ES-I3 (cell line): ENCODE measurements around the gene MT1A.

ENCODE experiments used
- H3K36me3 ChIP-seq: 2 replicates; pipeline ENCODE4 v1.6.1; 2013; ENCODE audit warnings: mild to moderate bottlenecking, low read length, control low read depth, moderate library complexity; ENCODE audit not compliant: insufficient read depth
- H3K4me1 ChIP-seq: 2 replicates; pipeline ENCODE4 v1.6.1; 2013; ENCODE audit warnings: mild to moderate bottlenecking, control low read depth, low read length; ENCODE audit not compliant: insufficient read depth
- H3K9ac ChIP-seq: 2 replicates; pipeline ENCODE4 v1.6.1; 2013; ENCODE audit warnings: low read depth, mild to moderate bottlenecking, low read length, moderate library complexity
- H3K9me3 ChIP-seq: 2 replicates; pipeline ENCODE4 v1.6.1; 2013; ENCODE audit warnings: mild to moderate bottlenecking, low read length, moderate library complexity; ENCODE audit not compliant: control insufficient read depth, insufficient read depth

The MT1A gene

DNA sequence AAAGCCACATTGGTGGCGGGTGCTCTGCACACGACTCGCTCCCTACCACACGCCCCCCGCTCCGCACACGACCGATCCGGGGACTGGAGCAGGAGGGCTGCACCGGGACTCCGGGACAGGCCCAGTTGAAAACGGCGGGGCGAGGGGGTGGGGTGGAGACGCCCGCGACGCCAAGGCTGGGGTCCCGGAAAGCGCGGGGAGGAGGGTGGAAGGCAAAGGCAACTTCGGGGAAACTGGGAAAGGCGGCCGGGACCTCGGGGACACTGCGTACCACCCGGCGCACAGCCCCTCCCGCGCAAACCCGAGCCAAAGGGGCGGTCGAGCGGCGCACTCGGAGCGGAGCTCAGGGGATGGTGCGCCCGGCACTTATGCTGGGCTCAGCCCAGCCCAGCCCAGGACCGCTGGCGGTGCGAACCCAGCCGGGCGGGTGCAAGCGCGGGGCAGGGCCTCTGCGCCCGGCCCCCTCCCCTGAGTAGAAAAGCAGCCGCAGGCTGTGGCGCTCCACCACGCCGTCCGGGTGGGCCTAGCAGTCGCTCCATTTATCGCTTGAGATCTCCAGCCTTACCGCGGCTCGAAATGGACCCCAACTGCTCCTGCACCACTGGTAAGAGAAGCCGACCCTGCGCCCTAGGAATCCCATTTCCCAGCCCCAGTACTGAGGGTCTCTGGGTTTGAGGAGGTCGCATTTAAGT, 6.2 kb upstream of the MT1A start, which contains the start of gene MT1M:
MT1M (plus strand) TSS at position 504 of the 692 bp plus-strand sequence; CDS start at position 577, 73 bp downstream.
- peak within 1 kb of the TSS; percentile 37; the same call in 1 of the 2 replicates for H3K9ac ChIP-seq
- 0 out of 2 replicates have a peak, but pooled peaks cover 4% of the 10 kb centered on the region for H3K4me1 ChIP-seq
- no peaks in the 10 kb centered on the region for H3K36me3 ChIP-seq
- no peaks in the 10 kb centered on the region for H3K9me3 ChIP-seq

DNA sequence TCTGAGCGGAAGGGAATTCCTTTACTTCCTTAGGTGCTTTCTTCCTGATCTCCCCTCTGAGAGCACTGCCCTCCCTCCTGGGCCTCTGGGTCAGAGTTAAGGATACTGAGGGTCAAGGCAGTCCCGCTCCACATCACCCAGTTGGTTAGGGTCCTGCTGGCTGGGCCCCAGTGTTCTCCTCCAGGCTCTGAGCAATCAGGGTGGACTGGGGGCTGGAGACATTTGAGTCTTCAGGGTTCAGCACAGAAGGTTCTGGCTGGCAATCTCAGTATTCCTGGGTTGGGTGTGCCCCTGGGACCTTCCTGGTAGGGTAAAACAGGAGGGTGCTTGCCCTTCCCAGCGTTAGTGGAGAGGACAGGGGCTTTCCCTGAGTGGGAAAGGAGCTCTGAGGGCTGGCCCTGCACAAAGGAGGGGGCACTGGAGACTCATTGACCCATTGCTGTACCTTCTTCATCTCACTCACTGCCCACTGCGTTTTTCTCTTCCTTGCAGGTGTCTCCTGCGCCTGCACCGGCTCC, 5.6 kb upstream of the MT1A start:
- Histone ChIP-seq H3K36me3 (no peaks in the 10 kb centered on the region), H3K9me3 (no peaks in the 10 kb centered on the region), H3K9ac (peak overlapping the region; percentile 37; the same call in 1 of the 2 replicates), H3K4me1 (0 out of 2 replicates have a peak, but pooled peaks cover 4% of the 10 kb centered on the region)

DNA sequence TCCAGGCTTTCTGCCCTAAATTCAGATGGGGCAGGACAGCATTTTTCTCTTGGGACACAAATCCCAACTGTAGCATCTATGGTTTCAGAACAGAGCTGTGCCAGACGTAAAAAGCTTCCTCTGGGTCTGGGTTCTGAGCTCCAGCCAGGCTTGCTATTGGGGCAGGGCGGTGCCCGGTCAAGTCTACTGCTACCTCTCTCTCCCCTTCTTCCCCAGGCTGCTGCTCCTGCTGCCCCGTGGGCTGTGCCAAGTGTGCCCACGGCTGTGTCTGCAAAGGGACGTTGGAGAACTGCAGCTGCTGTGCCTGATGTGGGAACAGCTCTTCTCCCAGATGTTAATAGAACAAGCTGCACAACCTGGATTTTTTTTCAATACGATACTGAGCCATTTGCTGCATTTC, 4.9 kb upstream of the MT1A start:
- Histone ChIP-seq H3K9ac (no peak overlapping the region), H3K4me1 (0 out of 2 replicates have a peak, but pooled peaks cover 4% of the 10 kb centered on the region), H3K36me3 (no peaks in the 10 kb centered on the region), H3K9me3 (no peaks in the 10 kb centered on the region)

DNA sequence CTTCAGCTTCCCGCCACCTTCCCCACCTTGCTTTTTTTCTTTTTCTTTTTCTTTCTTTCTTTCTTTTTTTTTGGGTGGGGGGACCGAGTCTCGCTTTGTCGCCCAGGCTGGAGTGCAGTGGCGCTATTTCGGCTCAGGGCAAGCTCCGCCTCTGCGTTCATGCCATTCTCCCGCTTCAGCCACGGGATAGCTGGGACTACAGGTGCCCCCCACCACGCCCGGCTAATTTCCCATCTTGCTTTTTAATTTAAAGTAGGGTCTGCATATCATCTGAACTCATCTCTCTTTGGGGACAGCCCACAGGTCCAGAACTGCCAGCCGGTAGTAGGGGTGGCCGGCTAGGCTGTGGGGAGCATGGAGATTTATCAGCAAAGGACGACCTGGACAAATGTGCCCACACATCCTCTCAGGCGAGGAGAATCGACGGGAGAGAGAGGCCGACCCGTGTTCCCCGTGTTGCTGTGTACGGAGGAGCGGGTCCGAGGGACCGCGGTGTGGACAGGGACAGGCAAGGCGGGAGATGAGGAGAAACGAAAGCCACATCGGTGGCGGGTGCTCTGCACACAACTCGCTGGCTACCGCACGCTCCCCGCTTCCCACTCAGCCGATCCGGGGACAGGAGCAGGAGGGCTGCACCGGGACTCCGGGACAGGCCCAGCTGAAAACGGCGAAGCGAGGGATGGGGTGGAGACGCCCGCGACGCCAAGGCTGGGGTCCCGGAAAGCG, 3.6 kb upstream of the MT1A start:
- 0 out of 2 replicates have a peak, but pooled peaks cover 4% of the 10 kb centered on the region for H3K4me1 ChIP-seq
- H3K9me3 ChIP-seq, result no peaks in the 10 kb centered on the region
- no peaks in the 10 kb centered on the region for H3K36me3 ChIP-seq
- peak overlapping the region; percentile 32; the same call in 1 of the 2 replicates for H3K9ac ChIP-seq

DNA sequence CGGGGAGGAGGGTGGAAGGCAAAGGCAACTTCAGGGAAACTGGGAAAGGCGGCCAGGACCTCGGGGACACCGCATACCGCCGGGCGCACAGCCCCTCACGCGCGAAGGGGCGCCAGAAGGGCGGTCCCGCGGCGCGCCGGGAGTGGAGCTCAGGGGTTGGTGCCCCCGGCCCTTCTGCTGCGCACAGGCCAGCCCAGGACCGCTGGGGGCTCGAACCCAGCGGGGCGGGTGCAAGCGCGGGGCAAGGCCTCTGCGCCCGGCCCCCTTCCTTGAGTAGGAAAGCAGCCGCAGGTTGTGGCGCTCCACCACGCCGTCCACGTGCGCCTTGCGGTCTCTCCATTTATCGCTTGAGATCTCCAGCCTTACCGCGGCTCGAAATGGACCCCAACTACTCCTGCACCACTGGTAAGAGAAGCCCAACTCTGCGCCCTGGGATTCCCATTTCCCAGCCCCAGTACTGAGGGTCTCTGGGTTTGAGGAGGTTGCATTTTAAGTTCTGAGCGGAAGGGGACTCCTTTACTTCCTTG, 3.0 kb upstream of the MT1A start:
- Histone ChIP-seq H3K9ac (peak overlapping the region; percentile 32; the same call in 1 of the 2 replicates), H3K9me3 (no peaks in the 10 kb centered on the region), H3K36me3 (no peaks in the 10 kb centered on the region), H3K4me1 (0 out of 2 replicates have a peak, but pooled peaks cover 4% of the 10 kb centered on the region)

DNA sequence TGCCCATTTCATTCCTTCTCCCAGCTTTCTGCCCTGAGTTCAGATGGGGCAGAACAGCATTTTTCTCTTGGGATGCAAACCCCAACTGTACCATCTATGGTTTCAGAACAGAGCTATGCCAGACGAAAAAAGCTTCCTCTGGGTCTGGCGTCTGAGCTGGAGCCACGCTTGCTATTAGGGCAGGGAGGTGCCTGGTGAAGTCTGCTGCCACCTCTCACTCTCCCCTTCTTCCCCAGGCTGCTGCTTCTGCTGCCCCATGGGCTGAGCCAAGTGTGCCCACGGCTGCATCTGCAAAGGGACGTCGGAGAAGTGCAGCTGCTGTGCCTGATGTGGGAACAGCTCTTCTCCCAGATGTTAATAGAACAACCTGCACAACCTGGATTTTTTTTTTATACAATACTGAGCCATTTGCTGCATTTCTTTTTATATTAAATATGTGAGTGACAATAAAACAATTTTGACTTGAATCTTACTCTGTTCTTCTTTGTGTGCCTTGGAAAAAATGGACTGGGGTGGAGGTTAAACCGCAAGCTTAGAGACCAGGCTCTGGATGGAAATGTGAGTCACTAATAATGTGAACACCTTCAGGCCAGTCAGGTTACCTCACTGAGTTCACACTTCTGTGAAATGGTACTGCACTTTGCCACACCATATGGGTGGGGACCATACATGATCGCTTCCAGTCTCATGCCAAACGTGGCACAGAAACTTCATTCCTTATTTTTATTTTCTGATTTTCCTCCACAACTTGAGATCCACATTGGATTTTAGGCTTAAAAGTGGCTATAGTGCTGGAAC, 1.7 kb upstream of the MT1A start:
- Histone ChIP-seq H3K36me3 (no peaks in the 10 kb centered on the region), H3K4me1 (0 out of 2 replicates have a peak, but pooled peaks cover 4% of the 10 kb centered on the region), H3K9ac (no peak overlapping the region), H3K9me3 (no peaks in the 10 kb centered on the region)

DNA sequence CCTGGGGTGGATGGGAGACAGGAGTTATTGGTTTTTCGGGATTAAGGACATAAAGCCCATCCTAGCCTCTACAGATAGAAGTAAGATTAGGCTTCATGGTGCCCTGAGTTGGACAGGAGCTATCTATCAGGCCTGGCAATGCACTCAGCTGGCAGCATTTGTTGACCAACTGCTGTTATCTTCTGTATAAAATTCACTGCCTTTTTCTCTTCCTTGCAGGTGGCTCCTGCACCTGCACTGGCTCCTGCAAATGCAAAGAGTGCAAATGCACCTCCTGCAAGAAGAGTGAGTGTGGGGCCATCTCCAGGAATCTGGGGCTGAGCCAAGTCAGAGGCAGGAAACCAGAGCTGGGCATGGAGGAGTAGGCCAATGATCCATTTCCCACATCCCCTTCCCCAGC, 579 bp downstream of the MT1A start:
- 0 out of 2 replicates have a peak, but pooled peaks cover 4% of the 10 kb centered on the region for H3K4me1 ChIP-seq

DNA sequence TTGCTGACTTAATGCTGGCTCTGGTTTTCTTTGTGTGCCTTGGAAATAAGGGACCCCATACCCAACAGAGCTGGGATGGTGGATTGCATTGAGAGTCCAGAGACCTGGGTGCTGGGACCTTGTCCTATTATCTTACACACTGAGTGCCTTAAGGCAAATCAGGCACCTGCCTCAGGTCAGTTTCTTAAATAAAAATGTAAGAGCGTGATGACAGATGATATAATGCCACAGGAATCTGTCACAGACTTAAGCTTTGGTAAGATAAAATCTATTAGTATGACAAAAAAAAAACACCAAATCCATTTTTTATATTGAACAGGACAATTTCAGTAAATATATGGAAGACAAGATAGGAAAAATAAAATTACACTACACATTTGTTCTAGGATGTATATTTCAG, 1.6 kb downstream of the MT1A start:
- 0 out of 2 replicates have a peak, but pooled peaks cover 4% of the 10 kb centered on the region for H3K4me1 ChIP-seq
- H3K9ac ChIP-seq, result no peak overlapping the region
- H3K36me3 ChIP-seq, result no peaks in the 10 kb centered on the region
- no peaks in the 10 kb centered on the region for H3K9me3 ChIP-seq

More for the DNA sequence above, 579 bp downstream of the MT1A start:
- Histone ChIP-seq H3K9me3 (no peaks in the 10 kb centered on the region), H3K36me3 (no peaks in the 10 kb centered on the region), H3K9ac (no peak overlapping the region)

DNA sequence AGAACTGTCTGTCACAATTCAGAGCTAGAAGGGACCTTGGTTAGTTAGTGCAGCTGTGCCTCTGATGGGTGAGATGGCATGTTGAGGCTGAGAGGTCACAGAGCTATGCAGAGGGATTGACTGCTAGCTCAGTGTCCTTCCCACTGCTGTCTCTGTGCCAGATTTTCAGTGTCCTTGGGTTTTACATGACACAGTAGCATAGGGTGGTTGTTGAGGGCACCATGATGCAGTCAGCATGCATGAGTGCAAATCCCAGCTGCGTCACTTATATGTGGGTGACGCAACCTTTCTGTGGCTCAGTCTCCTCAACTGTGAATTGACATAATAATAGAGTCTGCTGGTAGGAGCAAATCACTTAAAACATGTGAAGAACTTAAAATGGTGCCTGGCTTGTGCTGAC, 2.7 kb downstream of the MT1A start:
- 0 out of 2 replicates have a peak, but pooled peaks cover under 1% of the 10 kb centered on the region for H3K4me1 ChIP-seq
- no peak overlapping the region for H3K9ac ChIP-seq
- no peaks in the 10 kb centered on the region for H3K36me3 ChIP-seq
- no peaks in the 10 kb centered on the region for H3K9me3 ChIP-seq

DNA sequence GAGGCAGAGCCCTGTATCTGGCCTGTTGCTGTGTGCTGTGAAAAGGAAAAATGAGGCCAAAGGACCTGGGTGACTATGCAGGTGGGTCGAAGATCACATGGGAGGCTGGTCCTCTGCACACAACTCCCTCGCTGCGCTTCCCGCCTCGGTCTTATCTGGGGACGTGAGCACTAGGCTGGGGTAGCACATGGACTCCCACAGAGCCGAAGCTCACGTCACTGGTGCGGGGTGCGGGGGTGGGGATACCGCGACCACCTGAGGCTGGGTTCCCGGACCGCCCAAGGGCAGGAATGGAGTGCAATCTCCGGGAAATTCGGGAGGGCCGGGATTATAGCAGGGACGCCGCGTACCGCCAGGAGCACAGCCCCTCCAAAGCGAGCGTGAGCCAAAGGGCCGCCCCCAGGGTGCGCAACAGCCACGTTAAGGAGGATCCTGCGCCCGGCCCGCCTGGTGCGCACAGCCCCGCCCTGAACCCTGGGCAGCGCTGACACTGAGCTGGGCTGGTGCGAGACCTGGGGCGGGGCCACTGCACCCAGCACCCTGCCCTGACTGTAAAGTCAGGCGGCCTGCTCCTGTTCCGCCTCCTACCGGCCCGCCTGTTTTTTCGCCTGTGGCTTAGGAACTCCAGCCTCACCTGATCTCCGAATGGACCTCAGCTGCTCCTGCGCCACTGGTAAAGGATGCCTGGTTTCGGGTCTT, 4.8 kb downstream of the MT1A start:
- H3K9me3 ChIP-seq, result no peaks in the 10 kb centered on the region
- no peaks in the 10 kb centered on the region; the same call in 1 of the 2 replicates for H3K4me1 ChIP-seq
- peak overlapping the region; percentile 49 for H3K9ac ChIP-seq
- H3K36me3 ChIP-seq, result no peaks in the 10 kb centered on the region

DNA sequence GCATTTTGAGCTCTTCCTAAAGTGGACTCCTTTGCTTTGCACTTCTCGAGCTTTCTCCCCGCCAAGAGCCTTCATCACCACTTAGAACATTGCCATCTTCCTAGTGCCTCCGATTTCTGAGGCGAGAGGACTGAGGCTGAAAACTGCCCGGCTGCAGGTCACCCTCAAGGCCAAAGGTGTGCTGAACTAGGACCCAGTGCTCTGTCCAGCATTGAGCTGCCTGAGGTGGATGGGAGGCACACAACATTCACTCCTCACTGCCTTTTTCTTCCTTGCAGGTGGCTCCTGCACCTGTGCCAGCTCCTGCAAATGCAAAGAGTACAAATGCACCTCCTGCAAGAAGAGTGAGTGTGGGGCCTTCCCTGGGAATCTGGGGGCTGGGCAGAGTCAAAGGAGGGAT, 5.4 kb downstream of the MT1A start:
- Histone ChIP-seq H3K9me3 (no peaks in the 10 kb centered on the region), H3K4me1 (no peaks in the 10 kb centered on the region; the same call in 1 of the 2 replicates), H3K36me3 (no peaks in the 10 kb centered on the region), H3K9ac (peak overlapping the region; percentile 49; the same call in 1 of the 2 replicates)

DNA sequence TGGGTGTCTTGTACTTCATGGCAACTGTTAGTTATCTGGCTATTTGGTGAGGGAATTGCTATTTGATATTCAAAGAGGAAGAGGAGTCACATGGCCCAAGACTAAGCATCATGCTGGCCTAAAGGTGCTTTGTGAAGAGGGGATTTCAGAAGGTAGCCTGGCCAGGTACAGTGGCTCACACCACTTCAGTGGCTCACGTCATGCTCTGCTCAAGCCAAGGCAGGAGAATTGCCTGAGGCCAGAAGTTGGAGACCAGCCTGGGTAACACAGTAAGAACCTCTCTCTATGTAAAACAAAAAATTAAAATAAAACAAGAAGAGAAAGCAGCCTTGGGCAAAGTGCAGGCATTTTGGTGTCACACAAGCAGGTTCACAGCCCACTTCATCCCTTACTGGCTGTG, 6.8 kb downstream of the MT1A start:
- no peaks in the 10 kb centered on the region; the same call in 1 of the 2 replicates for H3K4me1 ChIP-seq
- H3K36me3 ChIP-seq, result no peaks in the 10 kb centered on the region
- no peak overlapping the region for H3K9ac ChIP-seq
- no peaks in the 10 kb centered on the region for H3K9me3 ChIP-seq

DNA sequence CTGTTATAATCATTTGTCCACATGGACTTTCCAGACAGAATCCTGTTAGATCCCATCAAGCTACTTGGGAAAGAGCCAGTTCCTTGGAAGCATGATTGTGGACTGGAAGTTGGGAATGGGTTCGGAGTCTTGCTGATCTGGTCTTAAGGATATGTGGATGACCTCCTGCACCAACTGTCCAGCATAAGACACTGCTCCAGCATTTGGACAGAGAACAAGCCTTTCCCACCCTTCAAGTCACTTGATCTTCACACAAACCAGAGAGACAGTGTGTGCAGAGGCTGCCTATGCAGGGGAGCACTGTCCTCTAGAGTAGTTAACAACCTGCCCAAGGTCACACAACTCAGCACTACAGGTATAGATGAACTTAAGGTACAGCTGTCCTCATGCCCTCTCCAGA, 7.4 kb downstream of the MT1A start:
- H3K9me3 ChIP-seq, result no peaks in the 10 kb centered on the region
- H3K4me1 ChIP-seq, result no peaks in the 10 kb centered on the region; the same call in 1 of the 2 replicates
- no peaks in the 10 kb centered on the region for H3K36me3 ChIP-seq
- no peak overlapping the region for H3K9ac ChIP-seq
